Stimulated activated CD4-positive, alpha-beta T cell treated with anti-CD3 and anti-CD28 coated beads, Interleukin-15, amount 100 ng/mL, for 48 hours (primary cell): Measurements from ENCODE around the gene TCTN3.
"Not testable (repeated sequence)": the region's sequence is repeated elsewhere in the genome, so short reads cannot be mapped to it uniquely, and the experiment has no call there.

Source experiments
- DNase-seq, 2 donors: peaks; one replicate each; pipeline ENCODE4 v3.0.0-alpha.2; 2020; ENCODE audit warnings: low read depth in 2 of 2

TCTN3 gene

GRCh38 chr10:95628786-95629185 is 64.9 kb downstream of the TCTN3 start:
- no peak for DNase-seq

DNA sequence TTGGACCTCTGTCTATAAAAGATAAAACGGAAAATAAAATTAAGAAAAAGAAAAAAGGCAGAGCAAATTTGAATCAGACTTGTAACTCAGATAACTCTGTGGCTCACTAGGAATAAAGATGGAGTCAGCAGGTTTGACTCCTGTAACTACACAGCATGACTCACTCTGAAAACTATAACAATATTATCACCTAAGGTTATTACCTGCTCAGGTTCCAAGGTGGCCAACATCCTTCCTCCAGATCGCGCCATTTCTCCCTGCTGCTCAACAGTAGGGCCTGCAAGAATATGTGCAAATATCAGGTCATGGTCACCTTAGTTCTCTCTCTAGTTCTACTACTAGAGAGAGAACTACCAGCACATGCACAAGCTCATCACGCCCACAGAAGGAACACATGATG is 67.2 kb downstream of the TCTN3 start:
- DNase-seq = no peak

DNA sequence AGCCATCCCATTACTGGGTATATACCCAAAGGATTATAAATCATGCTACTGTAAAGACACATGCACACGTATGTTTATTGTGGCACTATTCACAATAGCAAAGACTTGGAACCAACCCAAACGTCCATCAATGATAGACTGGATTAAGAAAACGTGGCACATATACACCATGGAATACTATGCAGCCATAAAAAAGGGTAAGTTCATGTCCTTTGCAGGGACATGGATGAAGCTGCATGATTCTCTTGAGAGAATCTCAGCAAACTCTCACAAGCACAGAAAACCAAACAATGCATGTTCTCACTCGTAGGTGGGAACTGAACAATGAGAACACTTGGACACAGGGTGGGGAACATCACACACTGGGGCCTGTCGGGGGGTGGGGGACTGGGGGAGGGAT is 73.3 kb downstream of the TCTN3 start:
- not testable (repeated sequence) for DNase-seq

- no peak for DNase-seq
Observed at GRCh38 chr10:95618101-95618500, 75.6 kb downstream of the TCTN3 start.

- no peak for DNase-seq
Observed at GRCh38 chr10:95616446-95616845, 77.3 kb downstream of the TCTN3 start.
